Smooth muscle cell (in vitro differentiated cells): Measurements from ENCODE around the gene TTC7B. TPM values are rescaled to one million over a fixed set of nuclear protein-coding genes. Genes with fewer than 3 reads are reported as not detected.

Experiments used
- DNase-seq: peaks from one replicate; lab custom pipeline; 2025; ENCODE audit not compliant: unreplicated experiment; lab: John Stamatoyannopoulos, UW
- H2AFZ ChIP-seq: fragments of 200-600 bp; sonication (generic); 2 replicates; pipeline ENCODE4 v1.6.0; 2016; ENCODE audit warnings: antibody characterized with exemption, low read depth, mild to moderate bottlenecking
- H3F3A ChIP-seq: fragments of 200-600 bp; sonication (generic); 2 replicates; pipeline ENCODE4 v1.6.0; 2017; ENCODE audit warnings: antibody characterized with exemption, low read depth
- H3K27ac ChIP-seq: fragments of 200-600 bp; sonication (generic); 2 replicates; pipeline ENCODE4 v1.5.1; 2016; ENCODE audit warnings: low read depth, mild to moderate bottlenecking
- H3K27me3 ChIP-seq: fragments of 200-600 bp; sonication (generic); 2 replicates; pipeline ENCODE4 v1.6.1; 2016; ENCODE audit warnings: low read depth, mild to moderate bottlenecking
- H3K36me3 ChIP-seq: fragments of 200-600 bp; sonication (generic); 2 replicates; pipeline ENCODE4 v1.5.1; 2016; ENCODE audit warnings: low read depth
- H3K4me1 ChIP-seq: fragments of 200-600 bp; sonication (generic); 2 replicates; pipeline ENCODE4 v1.5.1; 2016; ENCODE audit warnings: low read depth
- H3K4me2 ChIP-seq: fragments of 200-600 bp; sonication (generic); 2 replicates; pipeline ENCODE4 v1.6.0; 2016; ENCODE audit warnings: mild to moderate bottlenecking
- H3K4me3 ChIP-seq: fragments of 200-600 bp; sonication (generic); 2 replicates; pipeline ENCODE4 v1.5.1; 2016; ENCODE audit warnings: mild to moderate bottlenecking
- H3K79me2 ChIP-seq: fragments of 200-600 bp; sonication (generic); 2 replicates; pipeline ENCODE4 v1.6.0; 2016; ENCODE audit warnings: low read depth, mild to moderate bottlenecking
- H3K9ac ChIP-seq: fragments of 200-600 bp; sonication (generic); 2 replicates; pipeline ENCODE4 v1.6.0; 2016; ENCODE audit warnings: low read depth
- H3K9me3 ChIP-seq: fragments of 200-600 bp; sonication (generic); replicated peaks from 2 replicates; pipeline ENCODE4 v1.5.1; 2016; ENCODE audit warnings: low read depth
- H4K20me1 ChIP-seq: fragments of 200-600 bp; sonication (generic); 2 replicates; pipeline ENCODE4 v1.6.0; 2016; ENCODE audit warnings: low read depth
- WGBS: methylation state at CpG from one replicate; pipeline ENCODE4 v1.1.7; 2016; ENCODE audit warnings: low lambda C conversion rate; 5-methylcytosine and 5-hydroxymethylcytosine counted together
- polyA plus RNA-seq: library from polyadenylated mRNA; unstranded; fragments of >200 nt; fragmentation: Nextera tagmentation; extraction: Ambion mirVana; gene quantifications from 2 replicates; pipeline ENCODE4 v1.2.1, GENCODE V29; 2016
- total RNA-seq: library from RNA; depleted of rRNA; stranded (reverse); fragments of >200 nt; gene quantifications from 2 replicates; pipeline ENCODE4 v1.2.3, GENCODE V29; 2014
- TF ChIP-seq, protein P1 (sequence below): fragments of 200-600 bp; sonication (generic); IDR thresholded peaks from 2 replicates; pipeline ENCODE4 v1.5.1; 2017; ENCODE audit warnings: borderline replicate concordance, mild to moderate bottlenecking, antibody characterized with exemption; ENCODE audit not compliant: insufficient read depth, poor library complexity, severe bottlenecking

TTC7B gene
- total and polyA plus RNA-seq, 2 experiments from 2014 or later, result 22.1 to 54.1 TPM

DNA sequence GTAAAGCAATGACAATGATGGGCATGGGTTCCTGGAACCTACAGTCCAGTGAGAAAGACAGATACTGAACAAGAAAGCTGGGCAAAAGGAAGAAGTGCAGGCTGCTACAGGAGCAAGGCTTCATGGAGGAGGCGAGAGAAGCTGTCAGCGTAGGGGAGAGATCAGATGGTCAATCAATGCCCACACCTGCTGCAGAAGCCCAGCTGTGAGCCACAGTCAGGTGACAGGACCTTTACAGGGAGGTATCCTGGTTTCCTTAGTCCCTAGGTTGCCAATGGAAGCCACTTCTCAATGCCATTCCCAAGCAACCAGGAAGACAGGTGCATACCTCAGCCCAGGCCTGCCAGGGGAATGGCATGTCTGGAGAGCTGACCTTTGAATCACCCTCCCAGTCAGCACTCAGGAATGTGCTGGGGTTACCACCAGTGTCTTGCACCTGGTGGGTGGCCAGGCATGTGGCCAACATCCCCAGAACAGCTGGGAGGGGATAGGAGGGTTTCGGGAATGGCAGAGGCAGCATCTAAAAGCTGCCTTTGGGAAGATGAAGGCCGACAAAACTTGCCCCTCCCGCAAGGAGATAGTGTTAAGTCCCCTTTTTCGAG is 170.3 kb downstream of the TTC7B start:
- Histone ChIP-seq H3K9me3 (no peaks in the 10 kb centered on the region), H2AFZ (no peak overlapping the region), H3F3A (no peaks in the 10 kb centered on the region), H3K4me1 (peaks cover 31% of the 10 kb centered on the region), H3K27ac (no peak overlapping the region), H3K4me2 (no peak overlapping the region), H3K9ac (no peak overlapping the region), H3K36me3 (no peaks in the 10 kb centered on the region), H4K20me1 (no peaks in the 10 kb centered on the region), H3K27me3 (no peaks in the 10 kb centered on the region), H3K79me2 (no peaks in the 10 kb centered on the region), H3K4me3 (no peak overlapping the region)
- TF ChIP-seq, protein P1, sequence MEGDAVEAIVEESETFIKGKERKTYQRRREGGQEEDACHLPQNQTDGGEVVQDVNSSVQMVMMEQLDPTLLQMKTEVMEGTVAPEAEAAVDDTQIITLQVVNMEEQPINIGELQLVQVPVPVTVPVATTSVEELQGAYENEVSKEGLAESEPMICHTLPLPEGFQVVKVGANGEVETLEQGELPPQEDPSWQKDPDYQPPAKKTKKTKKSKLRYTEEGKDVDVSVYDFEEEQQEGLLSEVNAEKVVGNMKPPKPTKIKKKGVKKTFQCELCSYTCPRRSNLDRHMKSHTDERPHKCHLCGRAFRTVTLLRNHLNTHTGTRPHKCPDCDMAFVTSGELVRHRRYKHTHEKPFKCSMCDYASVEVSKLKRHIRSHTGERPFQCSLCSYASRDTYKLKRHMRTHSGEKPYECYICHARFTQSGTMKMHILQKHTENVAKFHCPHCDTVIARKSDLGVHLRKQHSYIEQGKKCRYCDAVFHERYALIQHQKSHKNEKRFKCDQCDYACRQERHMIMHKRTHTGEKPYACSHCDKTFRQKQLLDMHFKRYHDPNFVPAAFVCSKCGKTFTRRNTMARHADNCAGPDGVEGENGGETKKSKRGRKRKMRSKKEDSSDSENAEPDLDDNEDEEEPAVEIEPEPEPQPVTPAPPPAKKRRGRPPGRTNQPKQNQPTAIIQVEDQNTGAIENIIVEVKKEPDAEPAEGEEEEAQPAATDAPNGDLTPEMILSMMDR, result no peak
- 88% methylated on average over 6 of the region's 6 CpGs for WGBS
- no peak for DNase-seq

DNA sequence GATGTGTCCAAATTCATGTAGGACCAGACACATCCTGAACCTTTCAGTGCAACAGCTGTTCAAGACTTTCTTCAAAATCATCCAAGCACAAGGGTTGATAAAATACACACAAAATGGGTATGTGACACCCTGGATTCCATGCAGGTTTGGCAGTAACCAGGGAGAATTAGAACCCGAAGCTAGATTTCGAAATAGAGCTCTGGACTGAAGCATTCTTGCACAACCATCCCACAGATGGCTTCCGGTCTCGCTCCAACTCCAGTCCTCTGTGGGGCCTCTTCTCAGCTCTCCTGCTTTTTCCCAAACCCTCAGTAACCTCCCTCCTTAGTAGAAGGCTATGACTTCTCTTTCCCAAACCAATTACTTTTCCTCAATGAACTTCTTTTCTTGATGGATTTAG is 171.3 kb downstream of the TTC7B start:
- H3K9ac ChIP-seq, result no peak overlapping the region
- H3K4me3 ChIP-seq, result no peak overlapping the region
- no peaks in the 10 kb centered on the region for H3F3A ChIP-seq
- H3K79me2 ChIP-seq, result no peaks in the 10 kb centered on the region
- H2AFZ ChIP-seq, result no peak overlapping the region
- WGBS, result 27% methylated on average over 4 of the region's 4 CpGs
- no peaks in the 10 kb centered on the region for H4K20me1 ChIP-seq
- peak overlapping the region; percentile 39 for H3K4me2 ChIP-seq
- H3K27me3 ChIP-seq, result no peaks in the 10 kb centered on the region
- H3K4me1 ChIP-seq, result peaks cover 32% of the 10 kb centered on the region
- no peak for DNase-seq
- TF ChIP-seq, protein P1, result no peak
- no peaks in the 10 kb centered on the region for H3K36me3 ChIP-seq
- H3K9me3 ChIP-seq, result no peaks in the 10 kb centered on the region
- H3K27ac ChIP-seq, result peak overlapping the region; percentile 43

DNA sequence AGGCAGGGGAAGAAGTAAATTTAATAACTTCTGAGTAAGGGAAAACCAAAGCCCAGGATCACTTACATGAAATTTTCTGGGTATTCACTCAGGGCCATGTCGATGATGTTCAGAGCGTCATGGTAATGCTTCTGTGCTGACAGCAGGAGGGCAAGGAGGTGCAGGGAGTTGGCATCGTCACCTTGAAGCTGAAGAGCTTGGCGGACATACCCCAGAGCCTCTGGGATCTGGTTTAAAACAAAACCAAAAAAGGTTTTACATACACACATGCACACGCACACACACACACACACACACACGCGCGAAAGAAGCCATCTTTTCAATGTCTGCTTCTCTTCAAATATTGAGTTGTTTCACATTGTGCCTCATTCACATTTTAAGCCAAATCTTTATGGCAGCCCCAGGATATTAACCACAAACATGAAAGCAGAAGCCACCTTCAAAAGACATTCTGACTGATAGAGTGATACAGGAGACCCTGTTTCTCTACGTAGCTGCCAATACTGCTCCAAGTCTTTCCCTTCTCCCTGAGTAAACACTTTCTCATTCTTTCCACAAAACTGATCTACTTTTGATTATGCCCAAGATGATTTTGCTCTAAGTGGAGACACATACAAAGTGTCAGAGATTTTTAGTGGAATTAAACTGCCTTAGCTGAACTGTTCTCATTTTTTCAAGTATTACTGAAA is 172.1 kb downstream of the TTC7B start:
- H2AFZ ChIP-seq, result no peak overlapping the region
- H3K4me2 ChIP-seq, result no peak overlapping the region
- no peak overlapping the region for H3K27ac ChIP-seq
- no peaks in the 10 kb centered on the region for H3K79me2 ChIP-seq
- no peaks in the 10 kb centered on the region for H3K36me3 ChIP-seq
- H3K9me3 ChIP-seq, result no peaks in the 10 kb centered on the region
- H4K20me1 ChIP-seq, result no peaks in the 10 kb centered on the region
- H3F3A ChIP-seq, result no peaks in the 10 kb centered on the region
- no peak overlapping the region for H3K4me3 ChIP-seq
- no peak for DNase-seq
- WGBS, result 81% methylated on average over 9 of the region's 9 CpGs
- no peak overlapping the region for H3K9ac ChIP-seq
- H3K4me1 ChIP-seq, result peaks cover 31% of the 10 kb centered on the region
- TF ChIP-seq, protein P1, result no peak
- no peaks in the 10 kb centered on the region for H3K27me3 ChIP-seq

DNA sequence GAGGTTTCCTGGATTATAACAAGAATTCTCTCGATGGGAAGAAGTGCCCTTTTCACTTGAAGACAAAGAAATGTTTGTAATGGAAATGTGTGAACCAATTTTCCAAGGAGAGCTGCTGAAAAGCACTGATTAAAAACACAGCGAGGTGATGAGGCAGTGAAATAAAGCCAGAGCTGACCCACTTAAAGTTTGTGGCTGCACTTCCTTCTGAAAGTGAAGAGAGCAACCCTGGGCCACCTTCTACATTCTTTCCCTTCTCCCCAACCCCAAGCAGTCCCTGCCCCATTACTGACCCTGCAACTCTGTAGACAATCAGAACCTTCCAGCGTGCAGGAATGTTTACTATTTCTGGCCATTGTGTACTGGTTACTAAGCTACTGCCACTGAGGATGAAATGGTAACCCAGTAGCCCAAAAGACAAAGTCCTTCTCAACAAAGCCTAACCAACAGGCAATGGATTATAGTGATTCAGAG is 173.9 kb downstream of the TTC7B start:
- H3K9me3 ChIP-seq, result no peaks in the 10 kb centered on the region
- peak overlapping the region; percentile 60 for H3K27ac ChIP-seq
- H3K36me3 ChIP-seq, result no peaks in the 10 kb centered on the region
- H3K79me2 ChIP-seq, result no peaks in the 10 kb centered on the region
- H2AFZ ChIP-seq, result no peak overlapping the region
- peak overlapping the region; percentile 41 for H3K9ac ChIP-seq
- peak overlapping the region; percentile 37 for H3K4me2 ChIP-seq
- H4K20me1 ChIP-seq, result no peaks in the 10 kb centered on the region
- 12% methylated on average over 3 of the region's 3 CpGs for WGBS
- no peak overlapping the region for H3K4me3 ChIP-seq
- no peaks in the 10 kb centered on the region for H3F3A ChIP-seq
- DNase-seq, result no peak
- H3K27me3 ChIP-seq, result no peaks in the 10 kb centered on the region
- TF ChIP-seq, protein P1, result no peak
- peaks cover 27% of the 10 kb centered on the region for H3K4me1 ChIP-seq
